Activated T-helper 1 cell treated with Interleukin-2 at 50 U/mL for 16 hours (primary cell): Measurements from ENCODE around the gene PRKAR1A.

Source experiments
- DNase-seq: peaks from one replicate; pipeline ENCODE4 v3.0.0-alpha.2; 2020; ENCODE audit warnings: low read depth

PRKAR1A gene

GRCh38 chr17:68542698-68543463, 30.7 kb downstream of the PRKAR1A start:
- DNase-seq = no peak

- DNase-seq = no peak
These were observed 32.1 kb downstream of the PRKAR1A start for GRCh38 chr17:68544111-68544915.

- no peak for DNase-seq
These were observed 44.3 kb downstream of the PRKAR1A start for GRCh38 chr17:68556551-68556950.

- DNase-seq = no peak
These were observed 47.1 kb downstream of the PRKAR1A start for GRCh38 chr17:68559316-68559715.

- no peak for DNase-seq
These were observed 48.9 kb downstream of the PRKAR1A start for GRCh38 chr17:68560966-68561720.

GRCh38 chr17:68562736-68563135, 50.5 kb downstream of the PRKAR1A start:
- no peak for DNase-seq

- no peak for DNase-seq
These were observed 52.3 kb downstream of the PRKAR1A start for GRCh38 chr17:68564415-68565111.

- no peak for DNase-seq
These were observed 53.6 kb downstream of the PRKAR1A start for GRCh38 chr17:68565661-68566441.

- DNase-seq = no peak
These were observed 54.2 kb downstream of the PRKAR1A start for GRCh38 chr17:68566442-68566738.

GRCh38 chr17:68567035-68567434, 54.8 kb downstream of the PRKAR1A start:
- DNase-seq = no peak

- DNase-seq = no peak
These were observed 55.4 kb downstream of the PRKAR1A start for GRCh38 chr17:68567581-68567980.

GRCh38 chr17:68568581-68568980, 56.4 kb downstream of the PRKAR1A start:
- DNase-seq = no peak

- DNase-seq = no peak
These were observed 57.1 kb downstream of the PRKAR1A start for GRCh38 chr17:68569346-68569745.

- no peak for DNase-seq
These were observed 58.3 kb downstream of the PRKAR1A start for GRCh38 chr17:68570526-68570925.

- no peak for DNase-seq
These were observed 60.1 kb downstream of the PRKAR1A start for GRCh38 chr17:68572138-68572842.

- DNase-seq = no peak
These were observed 61.1 kb downstream of the PRKAR1A start for GRCh38 chr17:68573338-68573737.

- no peak for DNase-seq
These were observed 63.9 kb downstream of the PRKAR1A start for GRCh38 chr17:68576137-68576536.

- no peak for DNase-seq
These were observed 64.7 kb downstream of the PRKAR1A start for GRCh38 chr17:68576811-68577496.

GRCh38 chr17:68577497-68577821, 65.2 kb downstream of the PRKAR1A start:
- DNase-seq = no peak

GRCh38 chr17:68578236-68578635, 66.0 kb downstream of the PRKAR1A start:
- DNase-seq = no peak
